ENCODE measurements around the gene AKT1. TPM values are rescaled to one million over a fixed set of nuclear protein-coding genes. Genes with fewer than 3 reads are reported as not detected.

AKT1 gene
- total and polyA plus RNA-seq, 2 of the 4 experiments (the other 2 are of a cell fraction), result 193 to 221 TPM

DNA sequence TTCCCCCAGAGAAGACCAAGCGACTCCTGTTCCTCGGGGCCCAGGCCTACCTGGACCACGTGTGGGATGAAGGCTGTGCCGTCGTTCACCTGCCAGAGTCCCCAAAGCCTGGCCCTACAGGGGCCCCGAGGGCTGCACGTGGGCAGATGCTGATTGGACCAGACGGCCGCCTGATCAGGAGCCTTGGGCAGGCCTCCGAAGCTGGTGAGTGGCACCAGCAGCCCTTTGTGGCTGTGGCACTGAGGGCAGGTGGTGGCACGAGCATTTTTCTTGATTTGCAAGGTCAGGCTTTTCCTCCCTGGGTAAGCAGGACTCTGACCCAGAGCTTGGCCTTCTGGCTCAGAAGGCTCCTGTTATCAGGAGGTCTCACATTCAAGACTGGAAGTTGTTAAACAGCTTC, 39.9 kb downstream of the AKT1 start:
- no peak overlapping the region for H2AFZ ChIP-seq (replicated peaks; ENCODE audit: low read length, poor library complexity)
- peaks cover 6% of the 10 kb centered on the region; the same call in 1 of the 2 replicates for H3K4me1 ChIP-seq (ENCODE audit: control insufficient read depth, insufficient read depth, low read length)
- no peak overlapping the region for H2BK120ac ChIP-seq (ENCODE audit: low read depth, low read length)
- H3K4me3 ChIP-seq (ENCODE audit: insufficient read depth, low read depth, low read length), result no peak overlapping the region
- no peak overlapping the region for H2AK5ac ChIP-seq (ENCODE audit: low read depth, low read length)
- ChIA-PET CTCF (no interaction called here), POLR2A (ENCODE audit: unreplicated experiment) (no interaction called here)
- H3K27ac ChIP-seq (ENCODE audit: insufficient read depth, low read length), result no peak overlapping the region
- H2AK9ac ChIP-seq (replicated peaks; ENCODE audit: low read depth, low read length, poor library complexity), result no peak overlapping the region
- WGBS, 2 experiments (ENCODE audit: extremely low coverage in 2 of 2, insufficient read length in 1 of 2), result 79% methylated on average over 5 of the region's 11 CpGs; no CpG with 5 or more reads in 1 of the 2 experiments
- DNase-seq (no peak), ATAC-seq (ENCODE audit: low read depth) (no peak)
- no peak overlapping the region for H2BK5ac ChIP-seq (ENCODE audit: low read depth, low read length, poor library complexity, severe bottlenecking)
- peaks cover 54% of the 10 kb centered on the region for H4K20me1 ChIP-seq (ENCODE audit: insufficient read depth, low read length)
- no peak overlapping the region for H4K5ac ChIP-seq (ENCODE audit: low read depth, low read length)
- peaks cover 39% of the 10 kb centered on the region for H3K36me3 ChIP-seq (ENCODE audit: control insufficient read depth, insufficient read depth, low read length)
- no peaks in the 10 kb centered on the region for H3K9me3 ChIP-seq (ENCODE audit: control insufficient read depth, insufficient read depth, low read length)
- no peak overlapping the region for H3K18ac ChIP-seq (ENCODE audit: low read depth, low read length)
- in situ Hi-C loops (cut with MboI; ENCODE audit: low sequenced_read_pairs) (no loop called here), dilution Hi-C loops (cut with HindIII; ENCODE audit: low sequenced_read_pairs, unreplicated experiment) (no loop called here), intact Hi-C loops (cut with micrococcal nuclease) (no loop called here)
- no peak overlapping the region for H4K8ac ChIP-seq (ENCODE audit: low read depth in 2 of 2, low read length in 2 of 2)
- H3K14ac ChIP-seq (replicated peaks; ENCODE audit: low read depth, low read length), result no peak overlapping the region
- no peak overlapping the region for H3K23ac ChIP-seq (ENCODE audit: low read depth, low read length)
- no peak overlapping the region for H3K4me2 ChIP-seq (ENCODE audit: low read depth, low read length)
- H2BK20ac ChIP-seq (ENCODE audit: low read depth, low read length), result no peak overlapping the region
- no peak overlapping the region for H3K56ac ChIP-seq (ENCODE audit: extremely low read depth, insufficient read depth, low read length)
- H3K9ac ChIP-seq (ENCODE audit: low read depth, low read length), result no peak overlapping the region
- no peaks in the 10 kb centered on the region for H3K9me1 ChIP-seq (ENCODE audit: insufficient read depth, low read length)
- H2BK15ac ChIP-seq (ENCODE audit: low read depth, low read length), result no peak overlapping the region
- H3K27me3 ChIP-seq (ENCODE audit: control insufficient read depth, insufficient read depth, low read length), result no peaks in the 10 kb centered on the region
- no peak overlapping the region for H4K91ac ChIP-seq (ENCODE audit: insufficient read depth, low read depth, low read length)
- BruUV-seq (replicated peaks), result no TSS peak
- H3K79me1 ChIP-seq (ENCODE audit: low read depth in 1 of 2, low read length in 2 of 2), result peaks cover 8 to 61% of the 10 kb centered on the region in 2 experiments; a peak in 2 of 4 replicates
- TF ChIP-seq NFE2L2 (IDR thresholded peaks at IDR 0.05; ENCODE audit: low read depth, low read length), result no peak
- TF ChIP-seq POLR2A (IDR thresholded peaks at IDR 0.05; ENCODE audit: low read depth, low read length), result no peak
- TF ChIP-seq SMC3 (IDR thresholded peaks at IDR 0.05; ENCODE audit: low read depth, low read length), result no peak
- TF ChIP-seq MAFK (IDR thresholded peaks at IDR 0.05; ENCODE audit: low read depth, low read length), result no peak
- no peak for TF ChIP-seq RFX5 (IDR thresholded peaks at IDR 0.05; ENCODE audit: low read depth, low read length)
- TF ChIP-seq MXI1 (IDR thresholded peaks at IDR 0.05; ENCODE audit: borderline replicate concordance, low read depth, low read length), result no peak
- no peak overlapping the region for H3K4ac ChIP-seq (ENCODE audit: low read depth, low read length)
